Measurements from ENCODE around the gene AP2A2. TPM values are rescaled to one million over a fixed set of nuclear protein-coding genes. Genes with fewer than 3 reads are reported as not detected.

Gene AP2A2
- total and polyA plus RNA-seq, 2 of the 4 experiments (the other 2 are of a cell fraction): 19.9 to 49.0 TPM

DNA sequence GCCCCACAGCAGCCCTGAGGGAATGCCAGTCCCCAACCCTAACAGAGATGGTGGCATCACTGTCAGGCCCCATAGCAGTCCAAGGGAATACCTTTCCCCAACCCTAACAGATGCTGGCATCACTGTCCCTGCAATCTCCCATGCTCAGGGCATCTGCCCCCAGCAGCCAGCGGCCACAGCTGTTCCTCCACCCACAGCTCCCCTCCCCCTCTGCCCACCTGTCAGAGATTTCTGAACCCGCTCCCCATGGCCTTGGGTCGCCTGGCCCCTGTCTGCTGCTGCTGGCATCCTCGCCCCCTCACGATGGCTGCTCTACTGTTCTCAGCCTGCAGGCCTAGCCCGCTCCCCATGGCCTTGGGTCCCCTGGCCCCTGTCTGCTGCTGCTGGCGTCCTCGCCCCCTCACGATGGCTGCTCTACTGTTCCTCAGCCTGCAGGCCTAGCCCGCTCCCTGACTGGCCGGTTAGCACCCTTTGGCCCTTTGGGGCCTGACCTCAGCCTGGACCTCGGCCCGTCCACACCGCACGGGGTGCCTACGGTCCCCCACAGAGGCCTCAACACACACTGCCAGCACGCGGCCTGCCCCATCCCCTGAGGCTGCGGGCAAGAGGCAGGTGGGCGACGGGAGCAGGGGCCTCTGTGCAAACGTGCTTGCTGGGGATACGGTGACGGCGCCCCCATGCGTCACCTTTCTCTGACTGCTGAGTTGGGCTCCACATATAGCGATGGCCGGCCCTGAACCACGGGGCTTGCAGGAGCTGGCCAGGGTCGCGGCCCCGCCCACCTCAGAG is 35.8 kb upstream of the AP2A2 start:
- Histone ChIP-seq H3K4ac (ENCODE audit: low read depth, low read length) (no peak overlapping the region), H3K56ac (ENCODE audit: extremely low read depth, insufficient read depth, low read length) (no peak overlapping the region), H4K20me1 (ENCODE audit: insufficient read depth, low read length) (no peaks in the 10 kb centered on the region; the same call in 1 of the 2 replicates), H4K8ac (ENCODE audit: low read depth in 2 of 2, low read length in 2 of 2) (no peak overlapping the region), H4K91ac (ENCODE audit: insufficient read depth, low read depth, low read length) (no peak overlapping the region), H2AK5ac (ENCODE audit: low read depth, low read length) (no peak overlapping the region), H2AFZ (replicated peaks; ENCODE audit: low read length, poor library complexity) (no peak overlapping the region), H3K9ac (ENCODE audit: low read depth, low read length) (no peak overlapping the region), H3K9me1 (ENCODE audit: insufficient read depth, low read length) (no peaks in the 10 kb centered on the region), H3K36me3 (ENCODE audit: control insufficient read depth, insufficient read depth, low read length) (peaks cover 23% of the 10 kb centered on the region), H2BK5ac (ENCODE audit: low read depth, low read length, poor library complexity, severe bottlenecking) (no peak overlapping the region), H2BK120ac (ENCODE audit: low read depth, low read length) (no peak overlapping the region), H3K27me3 (ENCODE audit: control insufficient read depth, insufficient read depth, low read length) (no peaks in the 10 kb centered on the region), H3K23ac (ENCODE audit: low read depth, low read length) (no peak overlapping the region), H3K14ac (replicated peaks; ENCODE audit: low read depth, low read length) (no peak overlapping the region), H3K27ac (ENCODE audit: insufficient read depth, low read length) (no peak overlapping the region), H2BK20ac (ENCODE audit: low read depth, low read length) (no peak overlapping the region), H3K79me1 (ENCODE audit: low read depth in 1 of 2, low read length in 2 of 2) (no peaks in the 10 kb centered on the region), H4K5ac (ENCODE audit: low read depth, low read length) (no peak overlapping the region), H2AK9ac (replicated peaks; ENCODE audit: low read depth, low read length, poor library complexity) (no peak overlapping the region), H3K9me3 (ENCODE audit: control insufficient read depth, insufficient read depth, low read length) (no peaks in the 10 kb centered on the region), H3K4me3 (ENCODE audit: insufficient read depth, low read depth, low read length) (no peak overlapping the region), H2BK15ac (ENCODE audit: low read depth, low read length) (no peak overlapping the region), H3K18ac (ENCODE audit: low read depth, low read length) (no peak overlapping the region), H3K4me1 (ENCODE audit: control insufficient read depth, insufficient read depth, low read length) (peaks cover 2% of the 10 kb centered on the region; the same call in 1 of the 2 replicates), H3K4me2 (ENCODE audit: low read depth, low read length) (no peak overlapping the region)
- dilution Hi-C loops (cut with HindIII; ENCODE audit: low sequenced_read_pairs, unreplicated experiment): no loop called here
- TF ChIP-seq SMC3 (IDR thresholded peaks at IDR 0.05; ENCODE audit: low read depth, low read length) (no peak), RFX5 (IDR thresholded peaks at IDR 0.05; ENCODE audit: low read depth, low read length) (no peak), CEBPB (IDR thresholded peaks at IDR 0.05; ENCODE audit: low read depth, low read length) (no peak), RCOR1 (IDR thresholded peaks at IDR 0.05; ENCODE audit: insufficient replicate concordance, low read length) (no peak)
- TF ChIP-seq, protein P1, sequence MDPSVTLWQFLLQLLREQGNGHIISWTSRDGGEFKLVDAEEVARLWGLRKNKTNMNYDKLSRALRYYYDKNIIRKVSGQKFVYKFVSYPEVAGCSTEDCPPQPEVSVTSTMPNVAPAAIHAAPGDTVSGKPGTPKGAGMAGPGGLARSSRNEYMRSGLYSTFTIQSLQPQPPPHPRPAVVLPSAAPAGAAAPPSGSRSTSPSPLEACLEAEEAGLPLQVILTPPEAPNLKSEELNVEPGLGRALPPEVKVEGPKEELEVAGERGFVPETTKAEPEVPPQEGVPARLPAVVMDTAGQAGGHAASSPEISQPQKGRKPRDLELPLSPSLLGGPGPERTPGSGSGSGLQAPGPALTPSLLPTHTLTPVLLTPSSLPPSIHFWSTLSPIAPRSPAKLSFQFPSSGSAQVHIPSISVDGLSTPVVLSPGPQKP (IDR thresholded peaks at IDR 0.05; ENCODE audit: borderline replicate concordance, low read depth, low read length): no peak
- ATAC-seq (ENCODE audit: low read depth) (no peak), DNase-seq (no peak)
- in situ Hi-C loops (cut with MboI; ENCODE audit: low sequenced_read_pairs): no loop called here
- no TSS peak for BruUV-seq (replicated peaks)
- ChIA-PET POLR2A (ENCODE audit: unreplicated experiment) (no interaction called here), CTCF (no interaction called here)
- intact Hi-C loops (cut with micrococcal nuclease): no loop called here
- 90% methylated on average over 22 of the region's 32 CpGs; no CpG with 5 or more reads in 1 of the 2 experiments for WGBS, 2 experiments (ENCODE audit: extremely low coverage in 2 of 2, insufficient read length in 1 of 2)

All from IMR-90 (cell line).